SK-N-SH (cell line): ENCODE data around the gene SORBS1. TPM values are rescaled to one million over a fixed set of nuclear protein-coding genes. Genes with fewer than 3 reads are reported as not detected.

Experiments
- CTCF ChIA-PET: fragments of 300-600, 350-600 bp; formaldehyde crosslinking; extraction: SDS; loops from one replicate; lab custom pipeline; 2021; lab: Yijun Ruan, JAX
- POLR2A ChIA-PET: fragments of 350-600 bp; sonication (Branson Sonifier 250); formaldehyde crosslinking; extraction: SDS; loops from one replicate; lab custom pipeline; 2020; ENCODE audit warnings: antibody characterized with exemption, inconsistent platforms; lab: Yijun Ruan, JAX
- DNase-seq: peaks from one replicate; pipeline ENCODE4 v3.0.0; 2012
- H2AFZ ChIP-seq: fragments of 200-600 bp; sonication (generic); 2 replicates; pipeline ENCODE4 v1.8.1; 2016; ENCODE audit warnings: antibody characterized with exemption, mild to moderate bottlenecking, low read depth
- H3F3A ChIP-seq: fragments of 200-600 bp; sonication (generic); replicated peaks from 2 replicates; pipeline ENCODE3; 2016; ENCODE audit warnings: antibody characterized with exemption, mild to moderate bottlenecking; ENCODE audit not compliant: insufficient read depth
- H3K27ac ChIP-seq, 2 experiments: fragments of 200-500 bp in 1 of 2; fragments of 200-600 bp in 1 of 2; sonication (Bioruptor generic) in 1 of 2; sonication (generic), shearing (Covaris generic) in 1 of 2; 2 replicates each; pipeline versions ENCODE4 v1.5.1 to v1.6.1; 2014 to 2016; ENCODE audit warnings: low read depth in 2 of 2, inconsistent platforms in 1 of 2, low read length in 1 of 2, mild to moderate bottlenecking in 1 of 2, mixed read lengths in 1 of 2
- H3K27me3 ChIP-seq: fragments of 200-600 bp; sonication (generic), shearing (Covaris generic); 2 replicates; pipeline ENCODE4 v1.6.1; 2016; ENCODE audit warnings: mixed run types; ENCODE audit not compliant: insufficient read depth
- H3K36me3 ChIP-seq, 2 experiments: fragments of 200-500 bp in 1 of 2; fragments of 200-600 bp in 1 of 2; sonication (Bioruptor generic) in 1 of 2; sonication (generic) in 1 of 2; replicated peaks in 1 of 2; 2 replicates each; pipeline versions ENCODE3 to v1.5.1; 2014 to 2016; ENCODE audit warnings: low read length in 1 of 2, mild to moderate bottlenecking in 1 of 2; ENCODE audit not compliant: insufficient read depth in 2 of 2, control insufficient read depth in 1 of 2
- H3K4me1 ChIP-seq, 2 experiments: fragments of 200-500 bp in 1 of 2; fragments of 200-600 bp in 1 of 2; sonication (Bioruptor generic) in 1 of 2; sonication (generic), shearing (Covaris generic) in 1 of 2; 2 replicates each; pipeline versions ENCODE4 v1.5.1 to v1.6.1; 2014 to 2016; ENCODE audit warnings: low read depth in 1 of 2, low read length in 1 of 2, mixed run types in 1 of 2; ENCODE audit not compliant: insufficient read depth in 2 of 2, control insufficient read depth in 1 of 2
- H3K4me2 ChIP-seq: fragments of 200-600 bp; sonication (generic), shearing (Covaris generic); 2 replicates; pipeline ENCODE4 v1.6.1; 2017; ENCODE audit warnings: mixed run types
- H3K4me3 ChIP-seq, 2 experiments: fragments of 200-500 bp in 1 of 2; fragments of 200-600 bp in 1 of 2; sonication (Bioruptor generic) in 1 of 2; sonication (generic), shearing (Covaris generic) in 1 of 2; 2 replicates each; pipeline versions ENCODE4 v1.5.1 to v1.8.1; 2014 to 2016; ENCODE audit warnings: low read depth in 2 of 2, inconsistent platforms in 1 of 2, low read length in 1 of 2, mild to moderate bottlenecking in 1 of 2, mixed read lengths in 1 of 2, moderate library complexity in 1 of 2
- H3K79me2 ChIP-seq: fragments of 200-600 bp; sonication (generic); 2 replicates; pipeline ENCODE4 v1.8.1; 2017; ENCODE audit warnings: mild to moderate bottlenecking; ENCODE audit not compliant: insufficient read depth
- H3K9ac ChIP-seq: fragments of 200-600 bp; sonication (generic); 2 replicates; pipeline ENCODE4 v1.6.1; 2017; ENCODE audit warnings: mixed run types
- H3K9me2 ChIP-seq: fragments of 200-600 bp; sonication (generic); 2 replicates; pipeline ENCODE4 v1.6.1; 2017; ENCODE audit warnings: mixed run types
- H3K9me3 ChIP-seq: fragments of 200-600 bp; sonication (generic); 2 replicates; pipeline ENCODE4 v1.6.1; 2017; ENCODE audit warnings: mixed run types, mild to moderate bottlenecking, moderate library complexity
- H4K20me1 ChIP-seq: fragments of 200-600 bp; sonication (generic); 2 replicates; pipeline ENCODE4 v1.6.1; 2017; ENCODE audit warnings: mild to moderate bottlenecking, mixed run types; ENCODE audit not compliant: insufficient read depth
- CHD2 ChIP-seq: fragments of 150-350 bp; IDR thresholded peaks from 2 replicates; pipeline ENCODE4 v1.6.1; 2018; ENCODE audit warnings: low read length; ENCODE audit not compliant: partially characterized antibody
- CTCF ChIP-seq: fragments of 200-600 bp; sonication (generic); IDR thresholded peaks from 2 replicates; pipeline ENCODE4 v1.6.1; 2017; ENCODE audit warnings: antibody characterized with exemption, mild to moderate bottlenecking, moderate library complexity
- ELF1 ChIP-seq: IDR thresholded peaks from 2 replicates; pipeline ENCODE4 v1.4.0; 2012
- EZH2phosphoT487 ChIP-seq: fragments of 200-600 bp; sonication (generic); IDR thresholded peaks from 2 replicates; pipeline ENCODE4 v1.6.1; 2017; ENCODE audit warnings: low read depth, mixed run types, mild to moderate bottlenecking, antibody characterized with exemption, moderate library complexity, borderline replicate concordance
- FOXJ3 ChIP-seq: sonication (generic); formaldehyde crosslinking; IDR thresholded peaks from 2 replicates; pipeline ENCODE4 v1.5.1; 2020; ENCODE audit warnings: mild to moderate bottlenecking, missing genetic modification reagents
- GABPA ChIP-seq: IDR thresholded peaks from 2 replicates; pipeline ENCODE4 v1.4.0; 2012; ENCODE audit warnings: low read depth, mild to moderate bottlenecking
- GATA2 ChIP-seq: sonication (generic); formaldehyde crosslinking; IDR thresholded peaks from 2 replicates; pipeline ENCODE4 v1.5.0; 2020; ENCODE audit warnings: mild to moderate bottlenecking, missing genetic modification reagents
- JUND ChIP-seq: IDR thresholded peaks from 2 replicates; pipeline ENCODE4 v1.4.0; 2012
- MXI1 ChIP-seq: IDR thresholded peaks from 2 replicates; pipeline ENCODE4 v1.6.1; 2012; ENCODE audit warnings: mild to moderate bottlenecking, low read depth, low read length, improper control_type of control experiment
- NRF1 ChIP-seq: IDR thresholded peaks from 2 replicates; pipeline ENCODE4 v1.6.1; 2012; ENCODE audit warnings: low read depth, mild to moderate bottlenecking, low read length
- POLR2AphosphoS5 ChIP-seq: IDR thresholded peaks from 2 replicates; pipeline ENCODE4 v1.6.1; 2012; ENCODE audit warnings: low read depth, low read length
- RCOR1 ChIP-seq: fragments of 150-350 bp; IDR thresholded peaks from 2 replicates; pipeline ENCODE4 v1.6.1; 2017; ENCODE audit warnings: antibody characterized with exemption, low read length
- RXRA ChIP-seq: IDR thresholded peaks from 2 replicates; pipeline ENCODE4 v1.4.0; 2012; ENCODE audit warnings: low read depth, mild to moderate bottlenecking, borderline replicate concordance
- SIN3A ChIP-seq: IDR thresholded peaks from 2 replicates; pipeline ENCODE4 v1.6.1; 2012; ENCODE audit warnings: low read depth, mild to moderate bottlenecking, low read length, moderate library complexity, borderline replicate concordance
- TAF1 ChIP-seq: IDR thresholded peaks from 2 replicates; pipeline ENCODE4 v1.6.1; 2012; ENCODE audit warnings: low read depth, mild to moderate bottlenecking, low read length, moderate library complexity, borderline replicate concordance
- TCF12 ChIP-seq: IDR thresholded peaks from 2 replicates; pipeline ENCODE4 v1.4.0; 2012
- TEAD4 ChIP-seq: IDR thresholded peaks from 2 replicates; pipeline ENCODE4 v1.4.0; 2012; ENCODE audit warnings: mild to moderate bottlenecking, borderline replicate concordance; ENCODE audit not compliant: insufficient read depth
- USF2 ChIP-seq: fragments of 150-350 bp; IDR thresholded peaks from 2 replicates; pipeline ENCODE4 v1.6.1; 2017; ENCODE audit warnings: antibody characterized with exemption, low read length, low read depth, borderline replicate concordance
- WGBS: methylation state at CpG from one replicate; pipeline ENCODE4 v1.1.6; 2017; ENCODE audit warnings: low lambda C conversion rate; 5-methylcytosine and 5-hydroxymethylcytosine counted together
- polyA plus RNA-seq, 3 experiments: library from polyadenylated mRNA; depleted of rRNA; stranded (reverse); fragments of >200 nt; gene quantifications; 2 replicates each; pipeline ENCODE4 v1.2.3, GENCODE V29; 2012
- TF ChIP-seq, protein P1 (sequence below): IDR thresholded peaks from 2 replicates; pipeline ENCODE4 v1.4.0; 2012; ENCODE audit warnings: low read depth
- TF ChIP-seq, protein P2 (sequence below): fragments of 150-350 bp; IDR thresholded peaks from 2 replicates; pipeline ENCODE4 v1.6.1; 2016; ENCODE audit warnings: mild to moderate bottlenecking, low read depth, low read length
- TF ChIP-seq, protein P3 (sequence below): IDR thresholded peaks from 2 replicates; pipeline ENCODE4 v1.6.1; 2012; ENCODE audit warnings: mild to moderate bottlenecking, low read depth, low read length, moderate library complexity

Gene SORBS1
- polyA plus RNA-seq, 1 of the 3 experiments (the other 2 are of a cell fraction), result 0.36 TPM

- no peak overlapping the region for H3K4me3 ChIP-seq
- no peaks in the 10 kb centered on the region for H3K27me3 ChIP-seq
- H4K20me1 ChIP-seq, result no peaks in the 10 kb centered on the region
- H3K79me2 ChIP-seq, result no peaks in the 10 kb centered on the region
- H3K36me3 ChIP-seq, result no peaks in the 10 kb centered on the region
- H3K4me2 ChIP-seq, result no peak overlapping the region
- no peak overlapping the region for H3K9ac ChIP-seq
- CTCF ChIA-PET, result interaction anchor here (0.6 kb wide), 1 partner anchor 36 kb away, joined by 4 read pairs; no protein-coding TSS in a partner anchor
- WGBS, result 77% methylated on average over 5 of the region's 5 CpGs
- peaks cover 0 to 3% of the 10 kb centered on the region in 2 experiments; a peak in 1 of 4 replicates for H3K4me1 ChIP-seq
- H2AFZ ChIP-seq, result no peak overlapping the region
- TF ChIP-seq RCOR1 (no peak), CHD2 (no peak), GATA2 (CRISPR knock-in tag) (no peak), GABPA (no peak), TCF12 (no peak), POLR2AphosphoS5 (no peak), SIN3A (no peak), FOXJ3 (no peak), MXI1 (no peak), TEAD4 (no peak), RXRA (no peak), USF2 (no peak), ELF1 (no peak)
- TF ChIP-seq, protein P1, sequence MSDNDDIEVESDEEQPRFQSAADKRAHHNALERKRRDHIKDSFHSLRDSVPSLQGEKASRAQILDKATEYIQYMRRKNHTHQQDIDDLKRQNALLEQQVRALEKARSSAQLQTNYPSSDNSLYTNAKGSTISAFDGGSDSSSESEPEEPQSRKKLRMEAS, result no peak
- TF ChIP-seq, protein P2, sequence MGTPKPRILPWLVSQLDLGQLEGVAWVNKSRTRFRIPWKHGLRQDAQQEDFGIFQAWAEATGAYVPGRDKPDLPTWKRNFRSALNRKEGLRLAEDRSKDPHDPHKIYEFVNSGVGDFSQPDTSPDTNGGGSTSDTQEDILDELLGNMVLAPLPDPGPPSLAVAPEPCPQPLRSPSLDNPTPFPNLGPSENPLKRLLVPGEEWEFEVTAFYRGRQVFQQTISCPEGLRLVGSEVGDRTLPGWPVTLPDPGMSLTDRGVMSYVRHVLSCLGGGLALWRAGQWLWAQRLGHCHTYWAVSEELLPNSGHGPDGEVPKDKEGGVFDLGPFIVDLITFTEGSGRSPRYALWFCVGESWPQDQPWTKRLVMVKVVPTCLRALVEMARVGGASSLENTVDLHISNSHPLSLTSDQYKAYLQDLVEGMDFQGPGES, result no peak
- TF ChIP-seq, all 33 proteins: peak for 0
- no peak overlapping the region for H3K27ac ChIP-seq
- peak; percentile 37 for DNase-seq
- POLR2A ChIA-PET, result no interaction called here
- no peaks in the 10 kb centered on the region for H3K9me2 ChIP-seq
- no peaks in the 10 kb centered on the region for H3K9me3 ChIP-seq
- H3F3A ChIP-seq, result no peaks in the 10 kb centered on the region
Observed at GRCh38 chr10:95467162-95467599, 94.0 kb downstream of the SORBS1 start.

- no peak for DNase-seq
- Histone ChIP-seq H3K27me3 (no peaks in the 10 kb centered on the region), H3K4me2 (no peak overlapping the region), H3K9ac (no peak overlapping the region), H2AFZ (no peak overlapping the region), H3K27ac (no peak overlapping the region), H3F3A (no peaks in the 10 kb centered on the region), H3K4me3 (no peak overlapping the region), H3K79me2 (no peaks in the 10 kb centered on the region), H3K9me2 (no peaks in the 10 kb centered on the region), H3K9me3 (no peaks in the 10 kb centered on the region), H4K20me1 (no peaks in the 10 kb centered on the region), H3K4me1 (peaks cover 0 to 3% of the 10 kb centered on the region in 2 experiments; a peak in 1 of 4 replicates), H3K36me3 (no peaks in the 10 kb centered on the region)
- ChIA-PET CTCF (interaction anchor here (1.2 to 2.0 kb wide), 3 partner anchors 10 to 92 kb away, joined by 3 to 6 read pairs (median 4); no protein-coding TSS in a partner anchor), POLR2A (no interaction called here)
- 84% methylated on average over 3 of the region's 3 CpGs for WGBS
- TF ChIP-seq CTCF (no peak), TAF1 (no peak), JUND (no peak), ELF1 (no peak), EZH2phosphoT487 (no peak), NRF1 (no peak)
- TF ChIP-seq, protein P2, result no peak
- TF ChIP-seq, protein P3, sequence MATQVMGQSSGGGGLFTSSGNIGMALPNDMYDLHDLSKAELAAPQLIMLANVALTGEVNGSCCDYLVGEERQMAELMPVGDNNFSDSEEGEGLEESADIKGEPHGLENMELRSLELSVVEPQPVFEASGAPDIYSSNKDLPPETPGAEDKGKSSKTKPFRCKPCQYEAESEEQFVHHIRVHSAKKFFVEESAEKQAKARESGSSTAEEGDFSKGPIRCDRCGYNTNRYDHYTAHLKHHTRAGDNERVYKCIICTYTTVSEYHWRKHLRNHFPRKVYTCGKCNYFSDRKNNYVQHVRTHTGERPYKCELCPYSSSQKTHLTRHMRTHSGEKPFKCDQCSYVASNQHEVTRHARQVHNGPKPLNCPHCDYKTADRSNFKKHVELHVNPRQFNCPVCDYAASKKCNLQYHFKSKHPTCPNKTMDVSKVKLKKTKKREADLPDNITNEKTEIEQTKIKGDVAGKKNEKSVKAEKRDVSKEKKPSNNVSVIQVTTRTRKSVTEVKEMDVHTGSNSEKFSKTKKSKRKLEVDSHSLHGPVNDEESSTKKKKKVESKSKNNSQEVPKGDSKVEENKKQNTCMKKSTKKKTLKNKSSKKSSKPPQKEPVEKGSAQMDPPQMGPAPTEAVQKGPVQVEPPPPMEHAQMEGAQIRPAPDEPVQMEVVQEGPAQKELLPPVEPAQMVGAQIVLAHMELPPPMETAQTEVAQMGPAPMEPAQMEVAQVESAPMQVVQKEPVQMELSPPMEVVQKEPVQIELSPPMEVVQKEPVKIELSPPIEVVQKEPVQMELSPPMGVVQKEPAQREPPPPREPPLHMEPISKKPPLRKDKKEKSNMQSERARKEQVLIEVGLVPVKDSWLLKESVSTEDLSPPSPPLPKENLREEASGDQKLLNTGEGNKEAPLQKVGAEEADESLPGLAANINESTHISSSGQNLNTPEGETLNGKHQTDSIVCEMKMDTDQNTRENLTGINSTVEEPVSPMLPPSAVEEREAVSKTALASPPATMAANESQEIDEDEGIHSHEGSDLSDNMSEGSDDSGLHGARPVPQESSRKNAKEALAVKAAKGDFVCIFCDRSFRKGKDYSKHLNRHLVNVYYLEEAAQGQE, result no peak
Observed at GRCh38 chr10:95466436-95466835, 94.7 kb downstream of the SORBS1 start.
